ENCODE data around the gene ZNF526.

The ZNF526 gene

DNA sequence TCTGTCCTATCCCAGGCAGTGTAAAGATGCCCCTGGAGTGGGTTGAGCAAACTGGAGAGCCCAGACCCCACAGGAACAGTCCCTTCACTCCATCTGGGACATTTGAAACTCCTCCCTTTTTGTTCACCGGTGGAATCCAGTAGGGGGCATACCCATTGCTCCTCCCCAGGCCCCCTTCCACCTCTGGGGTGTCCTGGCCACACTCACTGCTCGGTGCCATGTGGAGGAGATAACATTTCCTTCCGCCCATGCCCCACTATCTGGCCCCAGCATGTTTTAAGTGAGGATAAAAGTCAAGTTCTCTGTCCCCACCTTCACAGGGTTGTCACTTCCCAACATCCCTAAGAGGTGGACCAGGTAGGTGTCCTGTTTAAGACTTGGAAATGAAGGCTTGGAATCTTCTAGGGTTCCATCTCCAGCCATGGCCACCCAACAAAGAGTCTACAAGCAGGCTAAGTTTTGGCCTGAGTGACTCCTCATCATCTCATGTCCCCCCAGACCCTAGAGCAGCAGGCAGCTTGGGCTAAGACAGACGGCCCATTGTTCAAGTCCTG, 9.3 kb downstream of the ZNF526 start:
- H3K27ac ChIP-seq (ENCODE audit: extremely low read depth, low read depth, low read length): peak overlapping the region; percentile 34
- ChIA-PET CTCF (interaction anchor here (0.5 to 2.6 kb wide), 7 partner anchors 9 to 209 kb away, joined by 3 to 11 read pairs (median 3); partner anchors contain the start of gene ZNF526), POLR2A (interaction anchor here (1.5 to 3.9 kb wide), 5 partner anchors 9 to 14 kb away, joined by 3 to 32 read pairs (median 8); partner anchors contain the start of genes DEDD2, GSK3A and ZNF526)

DNA sequence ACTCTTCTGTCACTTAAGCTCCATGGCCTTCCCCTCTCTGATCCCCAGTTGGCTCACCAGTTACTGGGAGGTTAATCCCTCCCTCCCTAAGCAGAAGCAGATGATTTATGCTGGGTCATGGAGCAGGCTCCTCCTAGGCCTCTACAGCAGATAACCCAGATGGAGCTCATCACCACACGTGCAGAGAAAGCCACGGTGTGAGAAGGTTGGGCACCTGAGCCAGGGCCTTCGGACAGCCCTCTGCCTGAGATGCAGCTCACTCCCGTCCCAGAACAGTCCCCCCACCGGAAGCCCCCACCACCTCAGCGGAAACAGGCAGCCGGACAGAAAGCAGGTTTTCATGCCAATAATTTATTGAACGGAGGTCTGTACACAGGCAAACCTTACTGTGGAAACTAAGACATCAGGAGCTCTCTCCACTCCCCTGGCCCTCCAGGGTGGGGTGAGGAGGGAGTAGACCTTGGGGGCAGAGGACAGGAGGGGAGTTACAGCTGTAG, 9.8 kb downstream of the ZNF526 start:
- no peaks in the 10 kb centered on the region for H3K4me1 ChIP-seq (ENCODE audit: control insufficient read depth, insufficient read depth, low read length)
- POLR2A ChIA-PET: interaction anchor here (0.6 to 3.9 kb wide), 6 partner anchors 9 to 152 kb away, joined by 3 to 32 read pairs (median 8); partner anchors contain the start of genes DEDD2, GSK3A and ZNF526
- peaks cover 82 to 95% of the 10 kb centered on the region in 2 experiments for H3K36me3 ChIP-seq (ENCODE audit: control insufficient read depth in 2 of 2, insufficient read depth in 1 of 2, low read length in 2 of 2)
- CTCF ChIA-PET: interaction anchor here (0.6 to 2.6 kb wide), 7 partner anchors 9 to 121 kb away, joined by 3 to 11 read pairs (median 3); partner anchors contain the start of gene ZNF526
- H3K27ac ChIP-seq (ENCODE audit: extremely low read depth, low read depth, low read length): peak overlapping the region; percentile 34; the same call in 1 of the 2 replicates
- no peaks in the 10 kb centered on the region for H3K9me3 ChIP-seq (ENCODE audit: control insufficient read depth, insufficient read depth, low read depth, low read length)
- H3K4me3 ChIP-seq (ENCODE audit: low read depth, low read length): no peak overlapping the region
- no peak for TF ChIP-seq ZNF843 (tag by site-specific recombination; IDR thresholded peaks at IDR 0.05)
- TF ChIP-seq ZNF585B (tag by site-specific recombination; IDR thresholded peaks at IDR 0.05): no peak
- no peak for TF ChIP-seq ZNF664 (tag by site-specific recombination; IDR thresholded peaks at IDR 0.05)
- TF ChIP-seq ZNF48 (tag by site-specific recombination; IDR thresholded peaks at IDR 0.05): no peak
- TF ChIP-seq ZNF239 (tag by site-specific recombination; IDR thresholded peaks at IDR 0.05): no peak
- 0 out of 2 replicates have a peak, but pooled peaks have one; percentile 11 for TF ChIP-seq SP7 (tag by site-specific recombination; IDR thresholded peaks at IDR 0.05)
- peak; percentile 81 for TF ChIP-seq ZNF10 (tag by site-specific recombination; IDR thresholded peaks at IDR 0.05)
- no peak for TF ChIP-seq ZBTB44 (tag by site-specific recombination; IDR thresholded peaks at IDR 0.05)
- TF ChIP-seq ZBTB17 (tag by site-specific recombination; IDR thresholded peaks at IDR 0.05): peak; percentile 55; the same call in 1 of the 2 replicates
- no peak; the same call in 1 of the 2 replicates for TF ChIP-seq SP3 (tag by site-specific recombination; IDR thresholded peaks at IDR 0.05)
- peak; percentile 45 for TF ChIP-seq SP2 (tag by site-specific recombination; IDR thresholded peaks at IDR 0.05)
- no peak for TF ChIP-seq ZNF132 (tag by site-specific recombination; IDR thresholded peaks at IDR 0.05; ENCODE audit: borderline replicate concordance)
- TF ChIP-seq KLF9 (tag by site-specific recombination; IDR thresholded peaks at IDR 0.05; ENCODE audit: low read depth): no peak
- peak; percentile 71; the same call in 1 of the 2 replicates for TF ChIP-seq MZF1 (tag by site-specific recombination; IDR thresholded peaks at IDR 0.05; ENCODE audit: borderline replicate concordance)
- TF ChIP-seq KLF8 (tag by site-specific recombination; IDR thresholded peaks at IDR 0.05): no peak
- TF ChIP-seq ZNF426 (tag by site-specific recombination; IDR thresholded peaks at IDR 0.05): no peak
- no peak for TF ChIP-seq ZNF76 (tag by site-specific recombination; IDR thresholded peaks at IDR 0.05; ENCODE audit: borderline replicate concordance, low read depth)
- TF ChIP-seq ZNF133 (tag by site-specific recombination; IDR thresholded peaks at IDR 0.05): no peak
- TF ChIP-seq TCF7L2 (IDR thresholded peaks at IDR 0.05; ENCODE audit: borderline replicate concordance, low read depth, low read length): no peak
- no peak for TF ChIP-seq IKZF3 (tag by site-specific recombination; IDR thresholded peaks at IDR 0.05)
- peak; percentile 42; the same call in 1 of the 2 replicates for TF ChIP-seq WT1 (tag by site-specific recombination; IDR thresholded peaks at IDR 0.05)

More for the DNA sequence above, 9.3 kb downstream of the ZNF526 start:
- peaks cover 80 to 95% of the 10 kb centered on the region in 2 experiments for H3K36me3 ChIP-seq (ENCODE audit: control insufficient read depth in 2 of 2, insufficient read depth in 1 of 2, low read length in 2 of 2)
- H3K4me1 ChIP-seq (ENCODE audit: control insufficient read depth, insufficient read depth, low read length): no peaks in the 10 kb centered on the region
- no peak overlapping the region for H3K4me3 ChIP-seq (ENCODE audit: low read depth, low read length)
- TF ChIP-seq, protein P1, sequence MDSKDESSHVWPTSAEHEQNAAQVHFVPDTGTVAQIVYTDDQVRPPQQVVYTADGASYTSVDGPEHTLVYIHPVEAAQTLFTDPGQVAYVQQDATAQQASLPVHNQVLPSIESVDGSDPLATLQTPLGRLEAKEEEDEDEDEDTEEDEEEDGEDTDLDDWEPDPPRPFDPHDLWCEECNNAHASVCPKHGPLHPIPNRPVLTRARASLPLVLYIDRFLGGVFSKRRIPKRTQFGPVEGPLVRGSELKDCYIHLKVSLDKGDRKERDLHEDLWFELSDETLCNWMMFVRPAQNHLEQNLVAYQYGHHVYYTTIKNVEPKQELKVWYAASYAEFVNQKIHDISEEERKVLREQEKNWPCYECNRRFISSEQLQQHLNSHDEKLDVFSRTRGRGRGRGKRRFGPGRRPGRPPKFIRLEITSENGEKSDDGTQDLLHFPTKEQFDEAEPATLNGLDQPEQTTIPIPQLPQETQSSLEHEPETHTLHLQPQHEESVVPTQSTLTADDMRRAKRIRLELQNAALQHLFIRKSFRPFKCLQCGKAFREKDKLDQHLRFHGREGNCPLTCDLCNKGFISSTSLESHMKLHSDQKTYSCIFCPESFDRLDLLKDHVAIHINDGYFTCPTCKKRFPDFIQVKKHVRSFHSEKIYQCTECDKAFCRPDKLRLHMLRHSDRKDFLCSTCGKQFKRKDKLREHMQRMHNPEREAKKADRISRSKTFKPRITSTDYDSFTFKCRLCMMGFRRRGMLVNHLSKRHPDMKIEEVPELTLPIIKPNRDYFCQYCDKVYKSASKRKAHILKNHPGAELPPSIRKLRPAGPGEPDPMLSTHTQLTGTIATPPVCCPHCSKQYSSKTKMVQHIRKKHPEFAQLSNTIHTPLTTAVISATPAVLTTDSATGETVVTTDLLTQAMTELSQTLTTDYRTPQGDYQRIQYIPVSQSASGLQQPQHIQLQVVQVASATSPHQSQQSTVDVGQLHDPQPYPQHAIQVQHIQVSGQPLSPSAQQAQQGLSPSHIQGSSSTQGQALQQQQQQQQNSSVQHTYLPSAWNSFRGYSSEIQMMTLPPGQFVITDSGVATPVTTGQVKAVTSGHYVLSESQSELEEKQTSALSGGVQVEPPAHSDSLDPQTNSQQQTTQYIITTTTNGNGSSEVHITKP (tag by site-specific recombination; IDR thresholded peaks at IDR 0.05): no peak
- TF ChIP-seq ZNF23 (tag by site-specific recombination; IDR thresholded peaks at IDR 0.05; ENCODE audit: borderline replicate concordance) (no peak), CTCF (tag by site-specific recombination; IDR thresholded peaks at IDR 0.05) (0 out of 2 replicates have a peak, but pooled peaks have one; percentile 31)
- H3K9me3 ChIP-seq (ENCODE audit: control insufficient read depth, insufficient read depth, low read depth, low read length): no peaks in the 10 kb centered on the region

Measured in HEK293 (cell line).